A673 (cell line): ENCODE data around the gene METTL8. TPM values are rescaled to one million over a fixed set of nuclear protein-coding genes. Genes with fewer than 3 reads are reported as not detected.

Source experiments
- BruUV-seq: library from RNA; stranded (reverse); fragments of 400-500 nt; replicated peaks from 2 replicates; lab custom pipeline; 2021; lab: Mats Ljungman, UMichigan
- CTCF ChIA-PET: fragments of 300-600 bp; sonication (Branson Sonifier 250); formaldehyde crosslinking; loops from one replicate; lab custom pipeline; 2022; ENCODE audit warnings: antibody characterized with exemption; lab: Charles Lee
- POLR2A ChIA-PET: fragments of 300-600 bp; sonication (Branson Sonifier 250); formaldehyde crosslinking; loops from one replicate; lab custom pipeline; 2022; ENCODE audit warnings: antibody characterized with exemption; ENCODE audit not compliant: low non-redundant PET; lab: Charles Lee
- DNase-seq: peaks from one replicate; pipeline ENCODE4 v3.0.0-alpha.2; 2015; ENCODE audit warnings: low spot score
- H3K27ac ChIP-seq: fragments of 200-600 bp; sonication (generic); 2 replicates; pipeline ENCODE4 v1.5.1; 2016; ENCODE audit warnings: mixed run types, low read depth, mild to moderate bottlenecking, mixed read lengths, antibody characterized with exemption, low read length; ENCODE audit not compliant: poor library complexity, severe bottlenecking
- H3K27me3 ChIP-seq: fragments of 200-600 bp; sonication (generic); replicated peaks from 2 replicates; pipeline ENCODE4 v1.6.1; 2017; ENCODE audit warnings: mixed run types, low read depth, mild to moderate bottlenecking, mixed read lengths, antibody characterized with exemption, low read length; ENCODE audit not compliant: insufficient read depth, poor library complexity
- H3K36me3 ChIP-seq: fragments of 200-600 bp; sonication (generic); 2 replicates; pipeline ENCODE4 v1.6.1; 2016; ENCODE audit warnings: mixed run types, mild to moderate bottlenecking, mixed read lengths, antibody characterized with exemption, low read length; ENCODE audit not compliant: insufficient read depth, poor library complexity, severe bottlenecking
- H3K4me1 ChIP-seq: fragments of 200-600 bp; sonication (generic); 2 replicates; pipeline ENCODE4 v1.6.1; 2017; ENCODE audit warnings: mixed run types, mild to moderate bottlenecking, mixed read lengths, antibody characterized with exemption, low read length; ENCODE audit not compliant: insufficient read depth, poor library complexity, severe bottlenecking
- H3K4me3 ChIP-seq: fragments of 200-600 bp; sonication (generic); 2 replicates; pipeline ENCODE4 v1.5.1; 2016; ENCODE audit warnings: low read depth, mixed run types, mild to moderate bottlenecking, mixed read lengths, low read length; ENCODE audit not compliant: poor library complexity, severe bottlenecking
- H3K9me3 ChIP-seq: fragments of 200-600 bp; sonication (generic); 2 replicates; pipeline ENCODE4 v1.6.1; 2016; ENCODE audit warnings: mixed run types, low read depth, mild to moderate bottlenecking, mixed read lengths, antibody characterized with exemption, low read length; ENCODE audit not compliant: poor library complexity, severe bottlenecking
- EZH2 ChIP-seq: fragments of 200-600 bp; sonication (generic); IDR thresholded peaks from 2 replicates; pipeline ENCODE4 v1.6.1; 2017; ENCODE audit warnings: borderline replicate concordance, low read depth, mild to moderate bottlenecking, mixed read lengths, antibody characterized with exemption, low read length; ENCODE audit not compliant: poor library complexity, severe bottlenecking
- intact Hi-C: fragments of 100-400 bp; cut with micrococcal nuclease; formaldehyde crosslinking; loops from one replicate; pipeline ENCODE4 v1.10.0; 2022; ENCODE audit not compliant: unreplicated experiment
- total RNA-seq: library from RNA; stranded (reverse); gene quantifications from 2 replicates; pipeline ENCODE4 v1.2.3, GENCODE V29; 2021
- TF ChIP-seq, protein P1 (sequence below): fragments of 300-800, 200-600 bp; sonication (generic); conservative IDR thresholded peaks from 2 replicates; pipeline ENCODE4 v1.5.1; 2017; ENCODE audit warnings: low read depth, mild to moderate bottlenecking, antibody characterized with exemption, low read length, moderate library complexity, mixed read lengths

The METTL8 gene
- total RNA-seq, 1 experiment from 2014 or later: 33.5 TPM

DNA sequence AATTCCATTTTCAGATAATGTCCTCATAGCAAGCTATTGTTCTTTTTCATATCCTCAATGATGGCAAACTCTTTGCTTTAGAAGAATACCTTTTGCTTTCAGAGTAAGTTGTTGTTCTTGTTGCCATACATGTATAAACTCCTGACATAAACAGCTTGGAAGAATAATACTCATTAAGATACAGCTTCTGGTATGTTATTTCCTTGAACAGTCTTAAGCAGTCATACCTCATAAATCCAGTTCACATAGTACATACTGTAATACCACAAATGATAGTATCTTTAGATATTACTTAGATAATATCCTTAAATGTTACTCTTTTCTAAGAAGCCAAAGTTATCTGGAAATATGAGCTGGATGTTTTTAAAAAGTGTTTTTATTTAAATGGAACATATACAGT, 23.2 kb downstream of the METTL8 start:
- no peak overlapping the region for H3K4me3 ChIP-seq
- no peaks in the 10 kb centered on the region for H3K36me3 ChIP-seq
- no peak for TF ChIP-seq EZH2
- TF ChIP-seq, protein P1, sequence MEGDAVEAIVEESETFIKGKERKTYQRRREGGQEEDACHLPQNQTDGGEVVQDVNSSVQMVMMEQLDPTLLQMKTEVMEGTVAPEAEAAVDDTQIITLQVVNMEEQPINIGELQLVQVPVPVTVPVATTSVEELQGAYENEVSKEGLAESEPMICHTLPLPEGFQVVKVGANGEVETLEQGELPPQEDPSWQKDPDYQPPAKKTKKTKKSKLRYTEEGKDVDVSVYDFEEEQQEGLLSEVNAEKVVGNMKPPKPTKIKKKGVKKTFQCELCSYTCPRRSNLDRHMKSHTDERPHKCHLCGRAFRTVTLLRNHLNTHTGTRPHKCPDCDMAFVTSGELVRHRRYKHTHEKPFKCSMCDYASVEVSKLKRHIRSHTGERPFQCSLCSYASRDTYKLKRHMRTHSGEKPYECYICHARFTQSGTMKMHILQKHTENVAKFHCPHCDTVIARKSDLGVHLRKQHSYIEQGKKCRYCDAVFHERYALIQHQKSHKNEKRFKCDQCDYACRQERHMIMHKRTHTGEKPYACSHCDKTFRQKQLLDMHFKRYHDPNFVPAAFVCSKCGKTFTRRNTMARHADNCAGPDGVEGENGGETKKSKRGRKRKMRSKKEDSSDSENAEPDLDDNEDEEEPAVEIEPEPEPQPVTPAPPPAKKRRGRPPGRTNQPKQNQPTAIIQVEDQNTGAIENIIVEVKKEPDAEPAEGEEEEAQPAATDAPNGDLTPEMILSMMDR: no peak
- no peak for DNase-seq
- BruUV-seq: no TSS peak
- ChIA-PET POLR2A (no interaction called here), CTCF (no interaction called here)
- H3K27ac ChIP-seq: no peak overlapping the region
- intact Hi-C loops: no loop called here
- no peaks in the 10 kb centered on the region for H3K27me3 ChIP-seq
- peaks cover 40% of the 10 kb centered on the region for H3K4me1 ChIP-seq
- H3K9me3 ChIP-seq: no peaks in the 10 kb centered on the region

DNA sequence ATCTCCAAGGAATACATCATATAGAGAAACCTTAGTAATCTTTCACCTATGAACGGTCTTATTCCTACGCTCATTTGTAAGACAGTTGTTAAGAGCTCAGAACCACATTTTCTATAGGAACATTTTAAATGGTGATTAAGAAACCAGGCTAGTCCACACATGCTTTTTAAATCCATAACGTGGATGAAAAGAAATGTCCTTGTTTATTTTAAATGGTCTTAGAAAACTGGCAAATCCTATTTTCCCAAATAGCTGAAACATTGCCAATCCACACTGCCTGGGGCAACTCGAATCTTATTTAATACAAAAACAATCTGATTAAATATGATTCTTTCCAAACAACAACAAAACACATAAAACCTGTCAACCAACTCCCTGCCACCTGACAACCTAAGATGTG, 23.7 kb downstream of the METTL8 start:
- intact Hi-C loops: no loop called here
- Histone ChIP-seq H3K4me3 (peak overlapping the region; percentile 40), H3K36me3 (no peaks in the 10 kb centered on the region), H3K27me3 (no peaks in the 10 kb centered on the region), H3K9me3 (no peaks in the 10 kb centered on the region), H3K4me1 (peaks cover 40% of the 10 kb centered on the region), H3K27ac (peak overlapping the region; percentile 65)
- no peak for TF ChIP-seq EZH2
- TF ChIP-seq, protein P1: no peak
- CTCF ChIA-PET: no interaction called here
- no peak for DNase-seq
- no TSS peak for BruUV-seq
- POLR2A ChIA-PET: no interaction called here

DNA sequence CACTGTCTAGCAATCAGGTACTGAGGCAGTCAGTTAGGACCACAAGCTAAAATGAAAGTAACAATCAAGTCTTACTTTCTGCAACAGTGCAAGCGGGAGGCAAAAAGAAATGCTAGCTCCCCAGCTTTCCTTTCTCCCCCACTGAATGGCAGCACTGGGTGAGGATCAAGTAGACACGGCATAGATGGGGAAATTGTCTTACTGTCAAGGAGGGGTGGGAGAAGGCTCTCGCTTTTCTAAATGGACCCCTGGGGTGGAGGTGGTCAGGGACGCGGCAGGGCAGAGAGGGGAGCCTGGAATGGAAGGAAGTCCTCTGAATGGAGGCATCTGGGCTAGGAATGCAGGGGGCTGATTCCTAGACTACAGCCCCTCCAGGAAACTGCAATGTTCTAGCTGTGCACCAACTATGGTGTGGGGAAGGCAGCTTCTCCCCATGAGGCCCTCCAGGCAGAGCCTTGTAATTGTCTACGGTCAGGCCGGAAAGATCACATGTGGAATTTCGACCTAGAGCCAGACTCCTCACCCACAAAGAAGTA, 24.3 kb downstream of the METTL8 start:
- BruUV-seq: no TSS peak
- POLR2A ChIA-PET: interaction anchor here (0.7 kb wide), 1 partner anchor 1247 kb away, joined by 3 read pairs; no protein-coding TSS in a partner anchor
- peak; percentile 65 for DNase-seq
- TF ChIP-seq, protein P1: no peak
- no peak for TF ChIP-seq EZH2
- no peaks in the 10 kb centered on the region for H3K9me3 ChIP-seq
- peak overlapping the region; percentile 65 for H3K27ac ChIP-seq
- CTCF ChIA-PET: no interaction called here
- peaks cover 40% of the 10 kb centered on the region for H3K4me1 ChIP-seq
- peak overlapping the region; percentile 40 for H3K4me3 ChIP-seq
- no peaks in the 10 kb centered on the region for H3K27me3 ChIP-seq
- H3K36me3 ChIP-seq: no peaks in the 10 kb centered on the region
- intact Hi-C loops: no loop called here
